Neural cell (in vitro differentiated cells): ENCODE data around the gene TACC3. TPM values are rescaled to one million over a fixed set of nuclear protein-coding genes. Genes with fewer than 3 reads are reported as not detected.

Experiments
- H2AFZ ChIP-seq: fragments of 200-600, 300-800 bp; sonication (generic), shearing (Covaris generic); 2 replicates; pipeline ENCODE4 v1.6.0; 2014; ENCODE audit warnings: low read depth, mild to moderate bottlenecking, antibody characterized with exemption, low read length, moderate library complexity
- H3F3A ChIP-seq: fragments of 200-600 bp; shearing (Covaris generic); 2 replicates; pipeline ENCODE4 v1.6.1; 2016; ENCODE audit warnings: mild to moderate bottlenecking, moderate library complexity, mixed read lengths, antibody characterized with exemption, low read length; ENCODE audit not compliant: insufficient read depth, poor library complexity, severe bottlenecking
- H3K27ac ChIP-seq: fragments of 200-600, 300-800 bp; sonication (generic), shearing (Covaris generic); 2 replicates; pipeline ENCODE4 v1.5.1; 2014; ENCODE audit warnings: mild to moderate bottlenecking, low read length, moderate library complexity
- H3K27me3 ChIP-seq: fragments of 300-800, 200-600 bp; sonication (generic), shearing (Covaris generic); 2 replicates; pipeline ENCODE4 v1.6.0; 2014; ENCODE audit warnings: mild to moderate bottlenecking, low read depth, low read length, moderate library complexity; ENCODE audit not compliant: insufficient read depth
- H3K36me3 ChIP-seq: fragments of 300-800, 200-600 bp; sonication (generic), shearing (Covaris generic); 2 replicates; pipeline ENCODE4 v1.5.1; 2014; ENCODE audit warnings: mild to moderate bottlenecking, antibody characterized with exemption, low read length, moderate library complexity; ENCODE audit not compliant: insufficient read depth
- H3K4me2 ChIP-seq: fragments of 300-800, 200-600 bp; sonication (generic), shearing (Covaris generic); 2 replicates; pipeline ENCODE4 v1.6.0; 2014; ENCODE audit warnings: mild to moderate bottlenecking, low read length
- H3K4me3 ChIP-seq: fragments of 300-800, 200-600 bp; sonication (generic), shearing (Covaris generic); 2 replicates; pipeline ENCODE4 v1.5.1; 2014; ENCODE audit warnings: mild to moderate bottlenecking, low read length, moderate library complexity
- H3K79me2 ChIP-seq: fragments of 200-600 bp; shearing (Covaris generic); replicated peaks from 2 replicates; pipeline ENCODE4 v1.6.0; 2014; ENCODE audit warnings: mild to moderate bottlenecking, low read length, moderate library complexity; ENCODE audit not compliant: insufficient read depth
- H3K9ac ChIP-seq: fragments of 300-800, 200-600 bp; sonication (generic), shearing (Covaris generic); 2 replicates; pipeline ENCODE4 v1.6.1; 2016; ENCODE audit warnings: mild to moderate bottlenecking, low read length, mixed read lengths
- H3K9me2 ChIP-seq: fragments of 200-600 bp; shearing (Covaris generic); 2 replicates; pipeline ENCODE4 v1.6.1; 2016; ENCODE audit warnings: mild to moderate bottlenecking, low read length, mixed read lengths; ENCODE audit not compliant: insufficient read depth
- H3K9me3 ChIP-seq: fragments of 200-600, 300-800 bp; sonication (generic), shearing (Covaris generic); 2 replicates; pipeline ENCODE4 v1.6.1; 2016; ENCODE audit warnings: mild to moderate bottlenecking, mixed run types, low read length, moderate library complexity, mixed read lengths
- H4K20me1 ChIP-seq: fragments of 200-600 bp; shearing (Covaris generic); 2 replicates; pipeline ENCODE4 v1.6.1; 2016; ENCODE audit warnings: mild to moderate bottlenecking, mixed run types; ENCODE audit not compliant: insufficient read depth
- EP300 ChIP-seq: fragments of 450-650 bp; conservative IDR thresholded peaks from 2 replicates; pipeline ENCODE4 v1.6.1; 2014; ENCODE audit warnings: antibody characterized with exemption, mild to moderate bottlenecking, moderate library complexity; ENCODE audit not compliant: poor library complexity, severe bottlenecking
- EZH2 ChIP-seq: fragments of 200-600, 300-800 bp; shearing (Covaris generic), sonication (generic); IDR thresholded peaks from 2 replicates; pipeline ENCODE4 v1.6.1; 2014; ENCODE audit warnings: antibody characterized with exemption, low read length, borderline replicate concordance, mild to moderate bottlenecking; ENCODE audit not compliant: insufficient read depth, poor library complexity, severe bottlenecking
- MXI1 ChIP-seq: fragments of 450-650 bp; conservative IDR thresholded peaks from 2 replicates; pipeline ENCODE4 v1.6.1; 2014; ENCODE audit warnings: antibody characterized with exemption, mild to moderate bottlenecking; ENCODE audit not compliant: poor library complexity, severe bottlenecking
- POLR2AphosphoS5 ChIP-seq: IDR thresholded peaks from 2 replicates; pipeline ENCODE4 v1.6.1; 2012
- RAD21 ChIP-seq: fragments of 450-650 bp; conservative IDR thresholded peaks from 2 replicates; pipeline ENCODE4 v1.6.1; 2014; ENCODE audit warnings: antibody characterized with exemption, mild to moderate bottlenecking, moderate library complexity
- SMC3 ChIP-seq: fragments of 450-650 bp; conservative IDR thresholded peaks from 2 replicates; pipeline ENCODE4 v1.6.1; 2014; ENCODE audit warnings: antibody characterized with exemption, mild to moderate bottlenecking, moderate library complexity; ENCODE audit not compliant: poor library complexity
- TAF1 ChIP-seq: IDR thresholded peaks from 2 replicates; pipeline ENCODE4 v1.6.1; 2012; ENCODE audit warnings: low read depth
- polyA plus RNA-seq: library from polyadenylated mRNA; depleted of rRNA; stranded (reverse); fragments of >200 nt; gene quantifications from 2 replicates; pipeline ENCODE4 v1.2.3, GENCODE V29; 2014
- TF ChIP-seq, protein P1 (sequence below): fragments of 450-650 bp; IDR thresholded peaks from 2 replicates; pipeline ENCODE4 v1.5.1; 2014; ENCODE audit warnings: antibody characterized with exemption, mild to moderate bottlenecking, moderate library complexity; ENCODE audit not compliant: poor library complexity, severe bottlenecking
- TF ChIP-seq, protein P2 (sequence below): IDR thresholded peaks from 2 replicates; pipeline ENCODE4 v1.6.1; 2012; ENCODE audit warnings: borderline replicate concordance

Gene TACC3
- polyA plus RNA-seq, 1 donor from 2014 or later, result 2.6 TPM

DNA sequence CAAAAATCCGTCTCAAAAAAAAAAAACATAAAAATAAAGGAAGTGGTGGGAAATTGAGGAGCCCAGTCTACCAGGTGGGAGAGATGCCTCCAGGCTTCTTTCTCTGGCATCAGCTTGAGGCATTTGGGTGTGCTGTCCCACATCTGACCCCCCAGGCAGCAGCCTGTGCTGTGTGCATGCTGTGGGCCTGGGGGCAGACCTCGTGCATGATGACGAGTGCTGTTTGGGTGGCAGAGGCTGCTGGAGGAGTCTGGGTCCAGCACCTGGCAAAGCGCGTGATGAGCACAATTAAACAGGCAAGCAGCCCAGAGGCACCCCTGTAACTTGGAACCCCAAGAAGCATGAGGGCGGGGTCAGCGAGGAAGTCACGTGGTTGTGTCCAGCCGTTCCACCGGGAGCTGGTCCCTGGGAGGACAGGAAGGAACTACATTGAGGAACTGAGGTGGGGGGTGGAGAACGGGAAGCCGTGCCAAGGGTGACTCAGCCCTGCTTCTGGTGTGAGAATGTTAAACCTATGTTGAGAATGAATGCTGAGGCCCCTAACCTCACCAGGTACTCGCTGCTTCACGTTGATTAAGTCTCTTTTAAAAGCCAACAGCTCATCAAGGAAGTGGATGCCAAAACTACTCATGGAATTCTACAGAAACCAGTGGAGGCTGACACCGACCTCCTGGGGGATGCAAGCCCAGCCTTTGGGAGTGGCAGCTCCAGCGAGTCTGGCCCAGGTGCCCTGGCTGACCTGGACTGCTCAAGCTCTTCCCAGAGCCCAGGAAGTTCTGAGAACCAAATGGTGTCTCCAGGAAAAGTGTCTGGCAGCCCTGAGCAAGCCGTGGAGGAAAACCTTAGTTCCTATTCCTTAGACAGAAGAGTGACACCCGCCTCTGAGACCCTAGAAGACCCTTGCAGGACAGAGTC is 6.1 kb downstream of the TACC3 start:
- no peak overlapping the region for H3K27ac ChIP-seq

DNA sequence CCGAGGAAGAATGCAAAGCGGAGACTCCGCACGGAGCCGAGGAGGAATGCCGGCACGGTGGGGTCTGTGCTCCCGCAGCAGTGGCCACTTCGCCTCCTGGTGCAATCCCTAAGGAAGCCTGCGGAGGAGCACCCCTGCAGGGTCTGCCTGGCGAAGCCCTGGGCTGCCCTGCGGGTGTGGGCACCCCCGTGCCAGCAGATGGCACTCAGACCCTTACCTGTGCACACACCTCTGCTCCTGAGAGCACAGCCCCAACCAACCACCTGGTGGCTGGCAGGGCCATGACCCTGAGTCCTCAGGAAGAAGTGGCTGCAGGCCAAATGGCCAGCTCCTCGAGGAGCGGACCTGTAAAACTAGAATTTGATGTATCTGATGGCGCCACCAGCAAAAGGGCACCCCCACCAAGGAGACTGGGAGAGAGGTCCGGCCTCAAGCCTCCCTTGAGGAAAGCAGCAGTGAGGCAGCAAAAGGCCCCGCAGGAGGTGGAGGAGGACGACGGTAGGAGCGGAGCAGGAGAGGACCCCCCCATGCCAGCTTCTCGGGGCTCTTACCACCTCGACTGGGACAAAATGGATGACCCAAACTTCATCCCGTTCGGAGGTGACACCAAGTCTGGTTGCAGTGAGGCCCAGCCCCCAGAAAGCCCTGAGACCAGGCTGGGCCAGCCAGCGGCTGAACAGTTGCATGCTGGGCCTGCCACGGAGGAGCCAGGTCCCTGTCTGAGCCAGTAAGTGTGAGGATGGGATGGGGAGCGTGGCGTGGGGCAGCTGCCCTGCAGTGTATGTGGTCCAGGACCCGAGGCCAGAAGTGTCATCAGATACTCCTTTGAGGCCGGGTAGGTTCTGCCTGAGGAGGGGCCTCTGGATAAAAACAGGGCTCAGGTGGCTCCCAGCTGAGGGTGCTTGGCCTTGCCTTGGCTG is 7.0 kb downstream of the TACC3 start:
- no peaks in the 10 kb centered on the region for H3K9me2 ChIP-seq
- H3K4me2 ChIP-seq, result no peak overlapping the region
- H3K27ac ChIP-seq, result no peak overlapping the region
- no peaks in the 10 kb centered on the region for H3K9me3 ChIP-seq
- H3K36me3 ChIP-seq, result no peaks in the 10 kb centered on the region
- H2AFZ ChIP-seq, result no peak overlapping the region
- no peaks in the 10 kb centered on the region for H3K79me2 ChIP-seq
- H3F3A ChIP-seq, result no peaks in the 10 kb centered on the region
- H3K9ac ChIP-seq, result no peak overlapping the region
- H3K27me3 ChIP-seq, result no peaks in the 10 kb centered on the region
- no peaks in the 10 kb centered on the region for H4K20me1 ChIP-seq
- H3K4me3 ChIP-seq, result no peak overlapping the region
- TF ChIP-seq, protein P1, sequence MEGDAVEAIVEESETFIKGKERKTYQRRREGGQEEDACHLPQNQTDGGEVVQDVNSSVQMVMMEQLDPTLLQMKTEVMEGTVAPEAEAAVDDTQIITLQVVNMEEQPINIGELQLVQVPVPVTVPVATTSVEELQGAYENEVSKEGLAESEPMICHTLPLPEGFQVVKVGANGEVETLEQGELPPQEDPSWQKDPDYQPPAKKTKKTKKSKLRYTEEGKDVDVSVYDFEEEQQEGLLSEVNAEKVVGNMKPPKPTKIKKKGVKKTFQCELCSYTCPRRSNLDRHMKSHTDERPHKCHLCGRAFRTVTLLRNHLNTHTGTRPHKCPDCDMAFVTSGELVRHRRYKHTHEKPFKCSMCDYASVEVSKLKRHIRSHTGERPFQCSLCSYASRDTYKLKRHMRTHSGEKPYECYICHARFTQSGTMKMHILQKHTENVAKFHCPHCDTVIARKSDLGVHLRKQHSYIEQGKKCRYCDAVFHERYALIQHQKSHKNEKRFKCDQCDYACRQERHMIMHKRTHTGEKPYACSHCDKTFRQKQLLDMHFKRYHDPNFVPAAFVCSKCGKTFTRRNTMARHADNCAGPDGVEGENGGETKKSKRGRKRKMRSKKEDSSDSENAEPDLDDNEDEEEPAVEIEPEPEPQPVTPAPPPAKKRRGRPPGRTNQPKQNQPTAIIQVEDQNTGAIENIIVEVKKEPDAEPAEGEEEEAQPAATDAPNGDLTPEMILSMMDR, result no peak
- TF ChIP-seq SMC3, result no peak
- TF ChIP-seq, protein P2, sequence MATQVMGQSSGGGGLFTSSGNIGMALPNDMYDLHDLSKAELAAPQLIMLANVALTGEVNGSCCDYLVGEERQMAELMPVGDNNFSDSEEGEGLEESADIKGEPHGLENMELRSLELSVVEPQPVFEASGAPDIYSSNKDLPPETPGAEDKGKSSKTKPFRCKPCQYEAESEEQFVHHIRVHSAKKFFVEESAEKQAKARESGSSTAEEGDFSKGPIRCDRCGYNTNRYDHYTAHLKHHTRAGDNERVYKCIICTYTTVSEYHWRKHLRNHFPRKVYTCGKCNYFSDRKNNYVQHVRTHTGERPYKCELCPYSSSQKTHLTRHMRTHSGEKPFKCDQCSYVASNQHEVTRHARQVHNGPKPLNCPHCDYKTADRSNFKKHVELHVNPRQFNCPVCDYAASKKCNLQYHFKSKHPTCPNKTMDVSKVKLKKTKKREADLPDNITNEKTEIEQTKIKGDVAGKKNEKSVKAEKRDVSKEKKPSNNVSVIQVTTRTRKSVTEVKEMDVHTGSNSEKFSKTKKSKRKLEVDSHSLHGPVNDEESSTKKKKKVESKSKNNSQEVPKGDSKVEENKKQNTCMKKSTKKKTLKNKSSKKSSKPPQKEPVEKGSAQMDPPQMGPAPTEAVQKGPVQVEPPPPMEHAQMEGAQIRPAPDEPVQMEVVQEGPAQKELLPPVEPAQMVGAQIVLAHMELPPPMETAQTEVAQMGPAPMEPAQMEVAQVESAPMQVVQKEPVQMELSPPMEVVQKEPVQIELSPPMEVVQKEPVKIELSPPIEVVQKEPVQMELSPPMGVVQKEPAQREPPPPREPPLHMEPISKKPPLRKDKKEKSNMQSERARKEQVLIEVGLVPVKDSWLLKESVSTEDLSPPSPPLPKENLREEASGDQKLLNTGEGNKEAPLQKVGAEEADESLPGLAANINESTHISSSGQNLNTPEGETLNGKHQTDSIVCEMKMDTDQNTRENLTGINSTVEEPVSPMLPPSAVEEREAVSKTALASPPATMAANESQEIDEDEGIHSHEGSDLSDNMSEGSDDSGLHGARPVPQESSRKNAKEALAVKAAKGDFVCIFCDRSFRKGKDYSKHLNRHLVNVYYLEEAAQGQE, result no peak
- TF ChIP-seq EZH2, result no peak
- no peak for TF ChIP-seq MXI1
- no peak for TF ChIP-seq TAF1

More for the DNA sequence above, 6.1 kb downstream of the TACC3 start:
- Histone ChIP-seq H3K4me2 (no peak overlapping the region), H3K27me3 (no peaks in the 10 kb centered on the region), H3K9me3 (no peaks in the 10 kb centered on the region), H3K36me3 (no peaks in the 10 kb centered on the region), H2AFZ (no peak overlapping the region), H3F3A (no peaks in the 10 kb centered on the region), H3K79me2 (peaks cover 6% of the 10 kb centered on the region), H3K9me2 (no peaks in the 10 kb centered on the region), H3K4me3 (no peak overlapping the region), H4K20me1 (no peaks in the 10 kb centered on the region), H3K9ac (no peak overlapping the region)
- TF ChIP-seq EP300 (no peak), SMC3 (no peak), MXI1 (no peak), TAF1 (no peak), RAD21 (no peak), EZH2 (no peak), POLR2AphosphoS5 (no peak)
- TF ChIP-seq, protein P1, result no peak
- TF ChIP-seq, protein P2, result no peak
